Embryonic facial prominence (tissue), 1 donor: Measurements from ENCODE around the gene IL20RB.
"Not testable (repeated sequence)": the region's sequence is repeated elsewhere in the genome, so short reads cannot be mapped to it uniquely, and the experiment has no call there.

ENCODE experiments used
- DNase-seq: peaks from one replicate; pipeline ENCODE4 v3.0.0-alpha.2; 2016; ENCODE audit errors: extremely low spot score

IL20RB gene

DNA sequence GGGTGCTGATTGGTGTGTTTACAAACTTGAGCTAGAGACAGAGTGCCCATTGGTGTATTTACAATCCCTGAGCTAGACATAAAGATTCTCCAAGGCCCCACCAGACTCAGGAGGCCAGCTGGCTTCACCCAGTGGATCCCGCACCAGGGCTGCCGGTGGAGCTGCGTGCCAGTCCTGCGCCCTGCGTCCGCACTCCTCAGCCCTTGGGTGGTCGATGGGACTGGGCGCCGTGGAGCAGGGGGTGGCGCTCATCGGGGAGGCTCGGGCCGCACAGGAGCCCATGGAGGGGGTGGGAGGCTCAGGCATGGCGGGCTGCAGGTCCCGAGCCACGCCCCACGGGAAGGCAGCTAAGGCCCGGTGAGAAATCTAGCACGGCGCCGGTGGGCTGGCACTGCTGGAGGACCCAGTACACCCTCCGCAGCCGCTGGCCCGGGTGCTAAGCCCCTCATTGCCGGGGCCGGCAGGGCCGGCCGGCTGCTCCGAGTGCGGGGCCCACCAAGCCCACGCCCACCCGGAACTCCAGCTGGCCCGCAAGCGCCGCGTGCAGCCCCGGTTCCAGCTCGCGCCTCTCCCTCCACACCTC lies 29.7 kb downstream of the IL20RB start:
- not testable (repeated sequence) for DNase-seq

DNA sequence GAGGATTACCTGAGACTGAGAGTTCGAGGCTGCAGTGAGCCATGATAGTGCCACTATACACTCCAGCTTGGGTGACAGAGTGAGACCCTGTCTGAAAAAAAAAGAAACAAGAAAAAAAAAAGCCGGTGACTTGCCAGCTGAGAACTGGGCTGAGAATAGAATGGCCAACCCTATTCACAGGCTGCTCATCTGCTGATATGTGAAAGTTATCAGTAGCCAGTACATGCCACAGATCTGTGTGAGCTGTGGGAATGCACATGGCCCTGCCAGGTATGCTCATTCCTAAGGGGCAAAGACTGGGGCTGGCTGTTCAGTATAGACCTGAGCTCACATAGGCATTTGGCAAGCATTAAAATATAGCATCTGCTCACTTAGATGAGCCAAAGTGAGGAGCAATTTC lies 30.9 kb downstream of the IL20RB start:
- no peak for DNase-seq

DNA sequence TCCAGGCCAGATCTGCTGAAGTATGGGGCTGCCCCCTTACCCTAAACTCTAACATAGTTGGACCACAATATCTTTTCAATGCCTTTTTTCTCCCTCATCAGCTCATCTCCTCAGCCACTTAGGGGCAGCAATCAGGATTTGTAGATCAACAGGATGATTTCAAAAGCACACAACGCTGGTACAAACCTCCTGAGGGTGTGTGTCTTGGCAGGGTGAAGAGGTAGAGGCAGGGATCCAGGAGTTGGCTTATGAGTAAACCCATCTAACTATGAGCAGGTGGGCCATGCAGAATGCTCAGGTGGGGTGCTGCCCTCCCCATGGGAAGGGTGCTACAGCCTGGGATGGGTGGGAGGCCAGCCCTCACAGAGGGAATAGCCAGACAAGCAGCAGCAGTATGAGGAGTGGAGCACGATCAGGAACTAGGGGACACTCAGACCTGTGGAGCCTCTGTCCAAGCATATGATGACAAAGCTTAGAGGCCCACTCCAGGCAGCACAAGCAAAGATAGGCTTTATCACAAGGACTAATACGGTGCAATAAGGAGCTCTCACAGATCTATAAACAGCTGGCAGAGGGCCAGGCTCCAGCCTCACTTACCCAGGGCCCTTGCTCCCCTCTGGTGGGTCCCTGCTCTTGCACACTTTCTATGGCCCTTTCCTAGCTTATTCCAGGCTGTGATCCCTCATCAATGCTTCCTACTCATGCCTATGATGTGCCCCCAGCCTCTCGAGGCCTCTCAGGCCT lies 32.2 kb downstream of the IL20RB start:
- DNase-seq: no peak

DNA sequence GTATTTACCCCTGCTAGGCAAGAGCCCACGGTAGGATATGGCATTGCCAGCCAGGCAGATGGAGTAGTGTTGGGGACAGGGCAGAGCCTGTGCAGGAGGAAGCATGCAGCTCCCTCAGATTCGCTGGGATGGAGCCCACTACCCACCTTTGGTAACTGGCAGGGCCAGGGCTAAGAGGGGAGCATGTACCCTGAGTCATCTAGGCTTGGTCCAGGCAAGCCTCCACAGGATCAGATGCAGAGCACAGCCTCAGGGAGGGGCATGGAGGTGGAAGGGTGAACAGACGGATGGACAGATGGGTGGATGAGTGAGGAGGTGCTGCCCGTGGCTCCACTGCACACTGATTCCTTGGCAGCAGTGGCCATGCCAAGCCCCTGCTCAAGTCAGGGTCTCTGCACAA lies 33.0 kb downstream of the IL20RB start:
- no peak for DNase-seq

DNA sequence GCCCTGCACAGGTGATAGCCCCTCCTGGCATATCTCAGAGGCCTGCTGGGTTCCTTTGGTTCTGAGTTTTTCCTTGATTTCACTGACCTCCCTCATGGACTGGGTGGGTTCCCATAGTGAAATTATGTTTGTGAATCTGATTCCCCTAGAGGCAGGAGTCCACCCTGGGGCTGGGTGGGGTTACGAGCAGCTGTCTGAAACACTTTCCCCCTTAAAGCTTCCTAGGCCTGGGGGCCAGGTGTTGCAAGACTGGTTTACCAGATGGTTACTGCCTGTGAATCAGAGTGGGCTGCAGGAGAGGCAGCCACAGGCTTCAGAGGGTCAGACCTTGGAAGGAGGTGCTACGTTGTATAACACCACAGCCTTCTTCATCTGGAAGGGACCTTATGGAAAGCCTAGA lies 34.3 kb downstream of the IL20RB start:
- DNase-seq: no peak

DNA sequence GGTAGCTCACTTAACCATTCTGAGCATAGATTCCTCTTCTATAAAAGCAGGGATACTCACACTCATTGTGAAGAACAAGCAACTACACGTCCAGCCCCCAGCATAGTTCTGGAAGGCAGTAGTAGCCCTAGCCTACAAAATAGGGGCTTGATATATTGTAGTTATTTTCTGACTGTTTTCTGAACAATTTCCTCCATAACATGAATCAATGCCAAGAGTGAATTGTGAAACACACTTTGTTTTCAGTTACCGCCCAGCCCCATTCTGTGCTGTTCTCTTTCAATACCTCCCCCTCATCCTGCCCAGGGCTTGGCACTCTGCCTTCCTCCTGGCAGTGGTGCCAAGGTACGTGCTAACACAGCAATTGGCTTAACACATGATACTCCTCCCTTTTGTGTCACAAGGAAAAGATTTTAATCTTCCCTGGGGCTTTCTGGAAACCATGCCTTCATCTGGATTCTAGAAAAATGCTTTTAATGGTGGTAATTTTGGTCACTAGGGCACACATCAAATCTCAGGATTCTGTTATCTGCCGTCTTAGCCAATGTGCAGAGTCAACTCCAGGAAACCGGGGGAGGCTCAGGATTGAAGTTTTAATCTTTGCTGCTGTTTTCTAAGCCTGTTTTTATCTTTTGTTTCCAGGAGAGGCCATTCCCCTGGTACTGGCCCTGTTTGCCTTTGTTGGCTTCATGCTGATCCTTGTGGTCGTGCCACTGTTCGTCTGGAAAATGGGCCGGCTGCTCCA lies 37.2 kb downstream of the IL20RB start:
- no peak for DNase-seq

DNA sequence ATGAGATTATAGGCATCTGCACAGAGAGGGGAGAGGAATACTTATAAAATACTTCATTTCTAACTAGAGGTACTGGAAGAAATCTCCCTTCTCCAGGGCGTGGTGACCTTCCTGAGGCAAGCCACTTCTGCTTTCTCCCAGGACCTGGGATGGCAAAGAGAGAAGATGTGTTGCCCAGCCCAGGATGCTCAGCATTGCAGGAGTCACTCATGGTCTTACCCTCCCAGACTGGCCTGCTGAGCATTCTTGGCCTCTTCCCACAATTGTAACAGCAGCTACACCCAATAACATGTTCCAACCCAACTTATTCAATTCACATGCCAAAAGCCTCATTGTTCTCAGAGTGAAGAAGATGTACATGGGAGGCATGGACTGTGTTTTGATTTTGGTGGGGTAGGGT lies 37.9 kb downstream of the IL20RB start:
- DNase-seq: no peak

DNA sequence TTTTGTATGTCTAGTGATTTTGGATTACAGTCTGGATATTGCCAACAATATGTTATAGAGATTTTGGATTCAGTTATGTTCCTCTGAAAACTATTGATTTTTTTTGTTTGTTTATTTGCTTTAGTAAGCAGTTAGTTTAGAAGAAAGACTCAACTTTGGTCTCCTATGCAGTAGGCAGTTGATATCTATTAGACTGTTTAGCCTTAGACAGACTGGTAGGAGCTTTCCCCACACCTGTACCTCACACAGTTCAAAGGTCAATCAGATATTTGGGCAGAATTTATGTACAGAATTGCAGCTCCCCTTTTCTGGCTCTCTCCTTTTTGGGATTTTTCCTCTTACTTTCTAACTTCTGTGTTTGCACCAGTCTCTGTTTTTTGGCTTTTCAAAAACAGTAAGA lies 42.3 kb downstream of the IL20RB start:
- DNase-seq: no peak

DNA sequence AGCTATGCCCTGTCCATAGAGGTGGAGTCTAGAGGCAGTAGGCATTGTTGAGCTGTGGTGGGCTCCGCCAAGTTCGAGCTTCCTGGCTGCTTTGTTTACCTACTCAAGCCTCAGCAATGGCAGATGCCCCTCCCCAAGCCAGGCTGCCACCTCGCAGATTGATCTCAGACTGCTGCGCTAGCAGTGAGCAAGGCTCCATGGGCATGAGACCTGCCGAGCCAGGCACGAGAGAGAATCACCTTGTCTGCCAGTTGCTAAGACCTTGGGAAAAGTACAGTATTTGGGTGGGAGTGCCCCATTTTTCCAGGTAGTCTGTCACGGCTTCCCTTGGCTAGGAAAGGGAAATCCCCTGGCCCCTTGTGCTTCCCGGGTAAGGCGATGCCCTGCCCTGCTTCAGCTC lies 49.6 kb downstream of the IL20RB start:
- DNase-seq: not testable (repeated sequence)

DNA sequence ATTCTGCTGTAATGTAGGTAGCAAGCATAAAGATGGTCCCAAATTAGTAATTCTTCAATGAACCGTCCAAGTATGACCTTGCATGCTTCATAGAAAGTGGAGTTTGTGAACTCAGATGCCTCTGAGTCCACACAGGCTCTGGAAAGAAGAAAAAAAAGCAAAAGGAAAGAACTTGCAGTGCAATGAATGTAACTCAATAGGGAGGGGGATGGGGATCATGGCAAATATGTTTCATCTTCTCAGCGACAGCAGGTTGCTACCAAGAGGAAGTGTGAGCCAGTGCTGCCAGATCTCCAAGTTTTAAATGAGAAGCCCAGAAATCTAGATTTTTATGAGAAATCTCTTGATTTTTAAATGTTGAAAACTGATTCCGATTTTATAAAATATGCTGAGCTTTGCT lies 50.3 kb downstream of the IL20RB start:
- no peak for DNase-seq

DNA sequence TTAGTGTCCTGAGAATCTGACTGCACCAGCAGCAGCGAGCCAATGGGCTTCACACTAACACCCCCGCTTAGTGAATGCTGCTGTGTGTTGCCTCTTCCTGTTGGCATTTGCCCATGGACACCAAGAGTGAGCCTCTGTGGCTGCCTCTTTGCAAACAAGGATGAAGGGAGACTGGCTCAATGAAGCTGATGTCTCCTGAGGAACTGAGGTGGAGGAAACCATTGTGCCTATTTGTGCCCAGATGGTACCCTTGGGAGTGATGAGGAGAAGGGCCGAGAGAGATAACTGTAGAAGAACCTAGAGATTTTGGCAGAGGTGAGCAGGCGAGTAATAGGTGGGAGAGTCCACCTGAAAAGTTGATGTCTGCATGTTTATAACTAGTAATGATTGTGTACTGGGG lies 51.2 kb downstream of the IL20RB start:
- DNase-seq: no peak

DNA sequence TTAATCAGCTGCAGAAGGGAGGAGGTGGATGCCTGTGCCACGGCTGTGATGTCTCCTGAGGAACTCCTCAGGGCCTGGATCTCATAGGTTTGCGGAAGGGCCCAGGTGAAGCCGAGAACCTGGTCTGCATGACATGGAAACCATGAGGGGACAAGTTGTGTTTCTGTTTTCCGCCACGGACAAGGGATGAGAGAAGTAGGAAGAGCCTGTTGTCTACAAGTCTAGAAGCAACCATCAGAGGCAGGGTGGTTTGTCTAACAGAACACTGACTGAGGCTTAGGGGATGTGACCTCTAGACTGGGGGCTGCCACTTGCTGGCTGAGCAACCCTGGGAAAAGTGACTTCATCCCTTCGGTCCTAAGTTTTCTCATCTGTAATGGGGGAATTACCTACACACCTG lies 52.4 kb downstream of the IL20RB start:
- no peak for DNase-seq

DNA sequence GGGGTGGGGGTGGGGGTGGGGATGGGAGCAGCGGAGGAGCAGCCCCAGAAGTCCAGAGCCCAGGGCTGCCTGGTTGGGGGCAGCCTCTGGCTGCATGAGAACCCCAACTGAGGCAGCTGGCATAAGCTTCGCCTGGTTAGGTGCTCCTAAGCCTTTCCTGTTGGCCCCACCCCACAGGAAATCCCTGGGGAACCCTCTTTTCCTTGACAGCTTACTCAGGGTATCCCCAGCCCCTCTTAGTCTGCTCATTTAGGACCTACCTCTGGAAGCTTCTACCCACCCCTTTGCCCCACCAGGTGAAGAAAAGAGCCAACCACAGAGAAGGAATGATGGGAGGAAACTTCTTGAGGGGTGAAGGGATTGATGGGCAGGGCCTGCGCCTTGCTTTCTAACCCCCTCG lies 53.4 kb downstream of the IL20RB start:
- no peak for DNase-seq

DNA sequence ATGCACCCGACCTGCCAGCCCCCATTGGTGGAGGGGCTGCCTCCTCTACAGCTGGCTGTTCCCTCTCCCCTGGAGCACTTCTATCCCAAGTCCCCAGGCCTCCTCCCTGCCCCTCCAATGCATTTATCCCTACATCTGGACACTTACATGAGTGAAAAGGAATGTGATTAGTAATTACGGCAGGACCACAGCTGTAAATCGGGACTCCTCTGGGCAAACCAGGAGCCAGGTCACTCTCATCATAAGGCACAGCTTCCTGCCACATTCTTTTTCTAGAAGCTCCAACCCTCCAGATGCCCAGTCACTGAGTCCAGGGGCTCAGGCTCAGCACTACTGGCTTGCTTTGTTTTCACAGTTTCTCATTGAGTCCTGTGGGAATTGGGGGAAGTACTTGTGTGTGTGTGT lies 54.3 kb downstream of the IL20RB start:
- DNase-seq: no peak

DNA sequence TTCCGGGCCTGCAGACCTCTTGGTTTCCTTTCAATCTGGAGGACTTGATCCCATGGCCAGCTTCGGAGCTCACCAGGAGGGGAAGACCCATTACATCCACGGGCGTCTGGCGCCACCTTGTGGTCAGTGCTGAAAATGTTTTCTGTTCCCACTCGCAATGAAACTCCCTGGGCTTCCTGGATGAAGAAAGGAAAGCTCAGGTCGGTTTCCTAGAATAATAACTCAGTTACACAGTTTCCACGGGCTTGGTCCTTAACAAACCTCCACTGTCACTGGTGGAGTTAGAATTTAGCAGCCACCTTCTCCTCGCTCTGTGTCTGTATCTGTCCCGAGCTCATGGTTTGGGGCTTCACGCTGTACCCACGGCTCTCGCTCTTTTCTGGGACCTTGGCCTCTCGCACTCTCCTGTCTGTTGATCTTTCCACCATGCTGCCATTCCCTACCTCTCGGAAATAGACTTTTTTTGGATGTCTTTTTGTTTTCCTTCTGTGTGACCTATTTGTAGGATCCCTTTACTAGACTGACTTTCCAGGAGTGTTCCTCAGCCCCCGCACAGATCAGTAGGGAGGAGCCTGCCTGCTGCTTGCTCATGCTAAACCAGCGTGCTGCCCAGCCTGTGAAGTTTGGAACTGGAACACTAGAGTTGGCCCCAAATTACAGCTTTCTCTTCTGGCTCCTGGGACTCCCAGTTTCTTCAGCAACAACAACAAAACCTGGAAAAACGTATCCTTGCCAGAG lies 56.3 kb downstream of the IL20RB start:
- peak; percentile 69 for DNase-seq

DNA sequence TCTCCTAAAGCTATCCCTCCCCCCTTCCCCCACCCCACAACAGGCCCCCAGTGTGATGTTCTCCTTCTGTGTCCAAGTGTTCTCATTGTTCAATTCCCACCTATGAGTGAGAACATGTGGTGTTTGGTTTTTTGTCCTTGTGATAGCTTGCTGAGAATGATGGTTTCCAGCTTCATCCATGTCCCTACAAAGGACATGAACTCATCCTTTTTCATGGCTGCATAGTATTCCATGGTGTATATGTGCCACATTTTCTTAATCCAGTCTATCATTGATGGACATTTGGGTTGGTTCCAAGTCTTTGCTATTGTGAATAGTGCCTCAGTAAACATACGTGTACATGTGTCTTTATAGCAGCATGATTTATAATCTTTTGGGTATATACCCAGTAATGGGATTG lies 59.5 kb downstream of the IL20RB start:
- not testable (repeated sequence) for DNase-seq

DNA sequence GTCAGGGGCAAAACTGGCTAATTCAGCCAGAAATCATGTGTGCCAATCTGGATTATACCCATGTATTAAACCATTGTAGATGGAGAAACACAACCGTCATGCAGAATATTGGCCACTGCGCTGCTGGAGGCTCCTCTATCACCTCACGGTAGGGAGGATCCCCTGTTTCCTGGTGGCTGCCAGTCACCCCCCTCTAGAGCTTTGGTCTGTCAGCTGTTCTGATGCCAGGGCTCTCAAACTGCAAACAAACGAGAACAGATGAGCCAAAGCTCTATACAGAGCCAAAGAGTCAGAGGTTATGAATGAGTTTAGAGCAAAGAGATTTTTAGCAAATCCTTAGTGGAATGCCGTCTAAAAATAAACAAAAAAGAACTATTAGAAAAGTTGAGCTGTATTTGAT lies 62.5 kb downstream of the IL20RB start:
- no peak for DNase-seq

DNA sequence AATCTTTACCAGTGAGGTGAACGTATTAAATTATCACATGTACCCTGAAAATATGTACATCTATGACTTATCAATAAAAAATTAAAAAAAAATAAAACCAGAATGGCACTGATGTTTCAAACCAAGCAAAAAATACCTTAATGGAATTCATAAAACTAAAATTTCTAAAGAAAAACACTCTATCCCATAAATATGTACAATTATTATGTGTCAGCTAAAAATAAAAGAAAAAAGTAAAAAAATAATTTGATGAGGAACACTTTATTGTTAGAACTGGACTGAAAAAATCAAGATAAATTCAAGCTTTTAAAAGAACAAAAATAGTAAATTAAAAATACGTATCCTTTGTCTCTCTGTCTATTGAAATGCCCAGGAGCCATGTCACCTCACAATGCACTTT lies 63.1 kb downstream of the IL20RB start:
- DNase-seq: no peak

DNA sequence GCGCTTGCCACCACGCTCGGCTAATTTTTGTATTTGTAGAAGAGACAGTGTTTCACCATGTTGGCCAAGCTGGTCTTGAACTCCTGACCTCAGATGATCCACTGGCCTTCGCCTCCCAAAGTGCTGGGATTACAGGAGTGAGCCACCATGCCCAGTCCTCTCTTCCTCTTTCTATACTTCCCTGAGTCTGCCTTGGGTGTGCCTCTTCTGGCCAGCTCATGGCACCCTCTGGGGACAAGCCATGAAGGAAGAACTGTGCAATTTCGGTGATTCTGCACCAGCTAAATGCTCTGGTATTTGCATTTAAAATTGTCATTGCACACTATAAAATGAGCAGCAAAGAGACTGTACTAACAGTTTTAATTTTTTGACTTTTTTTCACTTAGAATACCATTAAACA lies 66.6 kb downstream of the IL20RB start:
- no peak for DNase-seq

DNA sequence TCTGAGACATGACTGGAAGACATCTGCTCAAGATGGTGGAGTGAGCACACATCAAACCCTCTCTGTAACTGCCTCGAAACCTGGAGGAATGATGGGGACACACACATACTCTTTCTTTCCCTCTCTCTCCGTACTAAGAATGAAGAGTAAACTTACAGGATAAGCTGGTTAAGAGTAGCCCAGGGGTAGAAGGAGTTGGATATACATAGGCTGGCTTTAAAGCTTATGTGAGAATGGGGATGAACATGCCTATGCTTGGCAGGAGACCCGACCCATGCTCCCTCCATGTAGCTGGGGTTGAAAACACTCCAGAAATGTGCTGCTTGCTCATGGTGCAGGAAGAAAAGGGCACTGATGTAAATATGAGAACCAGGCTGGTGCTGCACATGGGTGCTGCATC lies 68.9 kb downstream of the IL20RB start:
- no peak for DNase-seq

DNA sequence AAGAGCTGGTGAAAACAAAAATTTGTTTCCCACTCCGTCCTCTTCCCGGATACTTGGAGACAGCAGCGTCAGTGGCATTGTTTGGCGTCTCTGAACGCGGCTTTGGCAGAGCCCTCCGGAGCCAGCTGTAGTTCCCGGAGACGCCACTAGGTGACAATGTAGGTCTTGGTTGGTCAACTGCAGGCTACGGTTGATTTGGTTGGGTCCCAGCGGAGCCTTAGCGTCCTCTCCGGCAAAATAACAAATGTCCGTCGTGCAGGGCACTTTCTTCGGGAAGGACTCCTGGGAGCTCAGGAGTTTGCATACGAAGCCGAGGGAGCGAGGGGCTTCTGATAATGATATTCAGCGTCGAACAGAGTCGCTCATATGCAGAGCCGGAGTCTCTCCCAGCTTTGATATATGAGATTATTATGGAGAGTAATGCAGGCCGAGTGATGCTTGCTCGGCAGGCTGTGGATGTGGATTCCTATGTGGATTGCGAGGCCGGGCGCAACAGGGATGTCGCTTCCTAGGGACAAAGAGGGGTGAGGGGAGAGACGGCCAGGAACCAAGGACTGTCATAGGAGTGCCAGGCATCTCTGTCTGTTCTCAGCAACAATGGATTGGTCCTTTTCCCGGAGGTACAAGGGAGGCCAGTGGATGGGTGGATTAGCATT lies 74.8 kb downstream of the IL20RB start:
- peak; percentile 45 for DNase-seq

DNA sequence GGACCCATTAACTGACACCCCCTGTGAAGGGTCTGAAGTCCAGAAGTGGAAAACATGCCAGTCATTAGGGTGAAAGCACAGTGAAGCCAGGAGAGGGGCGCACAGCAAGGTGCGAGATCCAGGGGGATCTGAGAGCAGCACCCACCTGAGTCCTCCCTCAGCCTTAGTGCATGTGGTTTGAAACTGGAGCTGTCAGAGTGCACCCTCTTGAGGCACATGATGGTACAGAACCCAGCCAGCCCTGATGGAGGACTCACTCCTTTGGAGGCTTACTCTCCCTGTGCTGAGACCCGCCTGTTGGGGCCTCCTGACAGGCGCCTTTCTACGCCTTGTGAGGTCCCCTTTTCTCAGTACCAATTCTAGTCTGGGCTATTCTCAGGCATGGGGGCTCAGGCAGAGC lies 77.8 kb downstream of the IL20RB start:
- no peak for DNase-seq
